Endothelial cell of umbilical vein (primary cell): ENCODE results near the gene ELOVL6. TPM values are rescaled to one million over a fixed set of nuclear protein-coding genes. Genes with fewer than 3 reads are reported as not detected.

ENCODE experiments used
- BruUV-seq: library from RNA; stranded (reverse); fragments of 400-500 nt; replicated peaks from 2 replicates; lab custom pipeline; 2021; lab: Mats Ljungman, UMichigan
- CTCF ChIA-PET: fragments of 300-600, 350-600 bp; sonication (Branson Sonifier 250); formaldehyde crosslinking; loops from one replicate; lab custom pipeline; 2021; ENCODE audit warnings: antibody characterized with exemption, inconsistent platforms; lab: Charles Lee
- POLR2A ChIA-PET: fragments of 300-600, 350-600 bp; sonication (Branson Sonifier 250); formaldehyde crosslinking; loops from one replicate; lab custom pipeline; 2021; ENCODE audit warnings: antibody characterized with exemption, inconsistent platforms; lab: Charles Lee
- DNase-seq: peaks from one replicate; pipeline ENCODE4 v3.0.0-alpha.2; 2011; ENCODE audit warnings: low read depth, low spot score
- FAIRE-seq: peaks from 2 replicates; lab custom pipeline; 2011; peaks lifted over from hg19 to GRCh38; lab: Jason Lieb, UNC
- H2AFZ ChIP-seq: 2 replicates; pipeline ENCODE4 v1.6.0; 2012; ENCODE audit warnings: low read depth, low read length, control low read depth, inconsistent platforms
- H3K27ac ChIP-seq: 2 replicates; pipeline ENCODE4 v1.5.1; 2011; ENCODE audit warnings: low read depth, mild to moderate bottlenecking, control low read depth, low read length, moderate library complexity; ENCODE audit not compliant: insufficient read depth
- H3K27me3 ChIP-seq, 2 experiments: 2 replicates each; pipeline versions ENCODE4 v1.6.0 to v1.6.1; 2011; ENCODE audit warnings: low read length in 2 of 2, mixed read lengths in 1 of 2; ENCODE audit not compliant: control insufficient read depth in 2 of 2, insufficient read depth in 2 of 2
- H3K36me3 ChIP-seq, 2 experiments: 2 replicates in 1 of 2; 3 replicates in 1 of 2; pipeline ENCODE4 v1.5.1; 2011; ENCODE audit warnings: low read length in 2 of 2, mild to moderate bottlenecking in 1 of 2, moderate library complexity in 1 of 2; ENCODE audit not compliant: control insufficient read depth in 2 of 2, insufficient read depth in 2 of 2; ENCODE audit errors: extremely low read depth in 1 of 2
- H3K4me1 ChIP-seq: 3 replicates; pipeline ENCODE4 v1.5.1; 2011; ENCODE audit warnings: mild to moderate bottlenecking, low read length; ENCODE audit not compliant: control insufficient read depth, insufficient read depth; ENCODE audit errors: extremely low read depth
- H3K4me2 ChIP-seq: 2 replicates; pipeline ENCODE4 v1.6.1; 2011; ENCODE audit warnings: low read length, control low read depth, mixed read lengths; ENCODE audit not compliant: insufficient read depth
- H3K4me3 ChIP-seq, 3 experiments: fragments of 200-600 bp in 1 of 3; sonication (generic), shearing (Covaris generic) in 1 of 3; replicated peaks in 1 of 3; 2 replicates each; pipeline ENCODE4 v1.5.1; 2011 to 2016; ENCODE audit warnings: control low read depth in 3 of 3, low read length in 3 of 3, mild to moderate bottlenecking in 2 of 3, inconsistent platforms in 1 of 3, low read depth in 1 of 3, moderate library complexity in 1 of 3; ENCODE audit not compliant: insufficient read depth in 1 of 3
- H3K79me2 ChIP-seq: 2 replicates; pipeline ENCODE4 v1.6.0; 2012; ENCODE audit warnings: low read length, inconsistent platforms; ENCODE audit not compliant: control insufficient read depth, insufficient read depth
- H3K9ac ChIP-seq: replicated peaks from 2 replicates; pipeline ENCODE3; 2011; ENCODE audit warnings: low read length, control low read depth; ENCODE audit not compliant: insufficient read depth; ENCODE audit errors: extremely low read depth
- H3K9me1 ChIP-seq: replicated peaks from 3 replicates; pipeline ENCODE4 v1.6.0; 2011; ENCODE audit warnings: mild to moderate bottlenecking, low read length; ENCODE audit not compliant: control insufficient read depth, insufficient read depth; ENCODE audit errors: extremely low read depth
- H3K9me3 ChIP-seq: replicated peaks from 2 replicates; pipeline ENCODE4 v1.5.1; 2012; ENCODE audit warnings: low read length, inconsistent platforms; ENCODE audit not compliant: control insufficient read depth, insufficient read depth
- H4K20me1 ChIP-seq: replicated peaks from 2 replicates; pipeline ENCODE3; 2011; ENCODE audit warnings: mild to moderate bottlenecking, low read length; ENCODE audit not compliant: control insufficient read depth, insufficient read depth; ENCODE audit errors: extremely low read depth
- EZH2 ChIP-seq: IDR thresholded peaks from 2 replicates; pipeline ENCODE4 v1.6.1; 2012; ENCODE audit warnings: borderline replicate concordance, low read depth, mild to moderate bottlenecking, moderate library complexity, low read length, inconsistent platforms; ENCODE audit not compliant: severe bottlenecking
- FOS ChIP-seq: IDR thresholded peaks from 2 replicates; pipeline ENCODE4 v1.6.1; 2011; ENCODE audit warnings: mild to moderate bottlenecking, low read length, moderate library complexity, borderline replicate concordance; ENCODE audit not compliant: insufficient read depth
- GATA2 ChIP-seq: IDR thresholded peaks from 2 replicates; pipeline ENCODE4 v1.7.0; 2011; ENCODE audit warnings: low read depth, mild to moderate bottlenecking, moderate library complexity, mixed read lengths, low read length; ENCODE audit not compliant: insufficient read length, insufficient read depth
- JUN ChIP-seq: IDR thresholded peaks from 2 replicates; pipeline ENCODE4 v1.6.1; 2011; ENCODE audit warnings: borderline replicate concordance, low read depth; ENCODE audit not compliant: insufficient read length, insufficient read depth
- MYC ChIP-seq: IDR thresholded peaks from one replicate; pipeline ENCODE4 v1.6.1; 2011; ENCODE audit warnings: mild to moderate bottlenecking, low read depth, low read length
- POLR2A ChIP-seq: IDR thresholded peaks from 2 replicates; pipeline ENCODE4 v1.6.1; 2012; ENCODE audit warnings: low read depth, mild to moderate bottlenecking, control low read depth, low read length
- POLR2AphosphoS5 ChIP-seq: IDR thresholded peaks from 2 replicates; pipeline ENCODE4 v1.6.1; 2012; ENCODE audit warnings: low read depth, mild to moderate bottlenecking, control low read depth, low read length, moderate library complexity; ENCODE audit not compliant: insufficient read depth
- dilution Hi-C: fragments of 300-500 bp; cut with MboI; formaldehyde crosslinking; loops from one replicate; pipeline ENCODE4 v1.15.0; 2019; ENCODE audit warnings: low sequenced_read_pairs; ENCODE audit not compliant: extremely low pct_ligation_motif_present
- intact Hi-C: fragments of 100-400 bp; cut with micrococcal nuclease; formaldehyde crosslinking; loops from one replicate; pipeline ENCODE4 v1.10.0; 2022
- polyA plus RNA-seq, 4 experiments: library from polyadenylated mRNA; depleted of rRNA in 3 of 4; stranded (reverse) in 3 of 4; unstranded in 1 of 4; fragments of >200 nt; gene quantifications; 2 replicates each; pipeline versions ENCODE4 v1.2.1 to v1.2.3, GENCODE V29; 2011 to 2012; ENCODE audit warnings: missing spikeins in 1 of 4
- total RNA-seq: library from RNA; stranded (reverse); gene quantifications from 2 replicates; pipeline ENCODE4 v1.2.3, GENCODE V29; 2021
- TF ChIP-seq, protein P1 (sequence below): IDR thresholded peaks from 2 replicates; pipeline ENCODE4 v1.6.1; 2011; ENCODE audit not compliant: insufficient read depth, insufficient read length
- TF ChIP-seq, protein P2 (sequence below), 2 donors: IDR thresholded peaks; 1 replicate in 1 of 2; 2 replicates in 1 of 2; pipeline ENCODE4 v1.5.1; 2011; ENCODE audit warnings: low read length in 2 of 2, mild to moderate bottlenecking in 2 of 2, moderate library complexity in 2 of 2, control low read depth in 1 of 2, inconsistent platforms in 1 of 2, low read depth in 1 of 2; ENCODE audit not compliant: insufficient read depth in 1 of 2; ENCODE audit errors: extremely low read depth in 1 of 2

The ELOVL6 gene
- total and polyA plus RNA-seq, 2 donors (not counting 3 experiments of a cell fraction or from before 2014, with no cell fraction given) = 6.4 to 26.1 TPM

DNA sequence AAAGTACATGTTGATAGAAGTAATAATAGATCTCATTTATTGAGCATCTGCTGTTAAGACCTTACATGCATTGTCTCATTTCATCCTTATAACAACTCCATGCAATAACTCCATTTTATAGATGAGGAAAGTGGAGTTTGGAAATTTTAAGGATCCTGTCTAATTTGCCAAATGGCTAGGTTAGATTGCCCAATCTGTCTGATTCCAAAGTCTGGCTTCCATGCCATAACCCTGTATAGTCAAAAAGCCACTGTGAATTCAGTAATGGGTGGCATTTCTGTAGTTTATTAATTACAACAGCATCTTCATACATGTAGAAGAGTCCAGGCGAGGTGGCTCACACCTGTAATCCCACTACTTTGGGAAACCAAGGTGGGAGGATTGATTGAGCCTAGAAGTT, 8.8 kb upstream of the ELOVL6 start:
- Histone ChIP-seq H3K27me3 (no peaks in the 10 kb centered on the region), H3K36me3 (no peaks in the 10 kb centered on the region), H3K9me1 (no peaks in the 10 kb centered on the region), H3K4me1 (no peaks in the 10 kb centered on the region), H3K4me2 (no peak overlapping the region), H3K9ac (no peak overlapping the region), H4K20me1 (no peaks in the 10 kb centered on the region), H3K9me3 (no peaks in the 10 kb centered on the region), H3K27ac (no peak overlapping the region), H3K4me3 (no peak overlapping the region), H2AFZ (no peak overlapping the region), H3K79me2 (no peaks in the 10 kb centered on the region)
- BruUV-seq = no TSS peak
- CTCF ChIA-PET = interaction anchor here (1.2 kb wide), 1 partner anchor 9 kb away, joined by 4 read pairs; the partner anchor contains the start of gene ELOVL6
- no peak for TF ChIP-seq POLR2AphosphoS5
- TF ChIP-seq, protein P1, sequence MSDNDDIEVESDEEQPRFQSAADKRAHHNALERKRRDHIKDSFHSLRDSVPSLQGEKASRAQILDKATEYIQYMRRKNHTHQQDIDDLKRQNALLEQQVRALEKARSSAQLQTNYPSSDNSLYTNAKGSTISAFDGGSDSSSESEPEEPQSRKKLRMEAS = no peak
- TF ChIP-seq GATA2 = no peak
- dilution Hi-C loops = no loop called here
- FAIRE-seq (no peak), DNase-seq (no peak)
- POLR2A ChIA-PET = interaction anchor here (0.7 kb wide), 1 partner anchor 1486 kb away, joined by 3 read pairs; no protein-coding TSS in a partner anchor
- intact Hi-C loops = no loop called here

DNA sequence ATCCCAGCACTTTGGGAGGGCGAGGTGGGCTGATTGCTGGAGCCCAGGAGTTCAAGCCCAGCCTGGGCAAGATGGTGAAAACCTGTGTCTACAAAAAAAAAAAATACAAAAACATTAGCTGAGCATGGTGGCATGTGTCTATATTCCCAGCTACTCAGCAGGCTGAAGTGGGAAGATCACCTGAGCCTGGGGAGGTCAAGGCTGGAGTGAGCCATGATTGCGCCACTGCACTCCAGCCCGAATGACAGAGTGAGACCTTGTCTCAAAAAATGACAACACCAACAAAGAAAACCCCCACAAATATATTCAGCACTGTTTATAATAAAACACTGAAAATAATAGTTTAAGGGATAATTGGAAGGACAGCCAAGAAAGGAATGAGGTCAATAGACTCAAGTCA, 3.6 kb upstream of the ELOVL6 start:
- no peak overlapping the region for H3K27ac ChIP-seq
- no TSS peak for BruUV-seq
- intact Hi-C loops = no loop called here

More for the DNA sequence above, 3.6 kb upstream of the ELOVL6 start:
- H3K4me1 ChIP-seq = peaks cover 3% of the 10 kb centered on the region
- H3K9ac ChIP-seq = no peak overlapping the region
- H4K20me1 ChIP-seq = no peaks in the 10 kb centered on the region
- no peak for FAIRE-seq
- peaks cover 3% of the 10 kb centered on the region for H3K79me2 ChIP-seq
- H3K4me2 ChIP-seq = no peak overlapping the region
- no peak overlapping the region for H2AFZ ChIP-seq
- CTCF ChIA-PET = interaction anchor here (0.7 to 1.2 kb wide), 2 partner anchors 114 to 193 kb away, joined by 3 read pairs; no protein-coding TSS in a partner anchor
- H3K27me3 ChIP-seq = no peaks in the 10 kb centered on the region
- dilution Hi-C loops = no loop called here
- no peak overlapping the region for H3K4me3 ChIP-seq
- no peaks in the 10 kb centered on the region for H3K9me1 ChIP-seq
- no peaks in the 10 kb centered on the region for H3K36me3 ChIP-seq
- DNase-seq = no peak
- no peaks in the 10 kb centered on the region for H3K9me3 ChIP-seq
- POLR2A ChIA-PET = no interaction called here
- TF ChIP-seq MYC = no peak
- no peak for TF ChIP-seq POLR2A
- no peak for TF ChIP-seq GATA2
- TF ChIP-seq FOS = no peak
- TF ChIP-seq, protein P2, sequence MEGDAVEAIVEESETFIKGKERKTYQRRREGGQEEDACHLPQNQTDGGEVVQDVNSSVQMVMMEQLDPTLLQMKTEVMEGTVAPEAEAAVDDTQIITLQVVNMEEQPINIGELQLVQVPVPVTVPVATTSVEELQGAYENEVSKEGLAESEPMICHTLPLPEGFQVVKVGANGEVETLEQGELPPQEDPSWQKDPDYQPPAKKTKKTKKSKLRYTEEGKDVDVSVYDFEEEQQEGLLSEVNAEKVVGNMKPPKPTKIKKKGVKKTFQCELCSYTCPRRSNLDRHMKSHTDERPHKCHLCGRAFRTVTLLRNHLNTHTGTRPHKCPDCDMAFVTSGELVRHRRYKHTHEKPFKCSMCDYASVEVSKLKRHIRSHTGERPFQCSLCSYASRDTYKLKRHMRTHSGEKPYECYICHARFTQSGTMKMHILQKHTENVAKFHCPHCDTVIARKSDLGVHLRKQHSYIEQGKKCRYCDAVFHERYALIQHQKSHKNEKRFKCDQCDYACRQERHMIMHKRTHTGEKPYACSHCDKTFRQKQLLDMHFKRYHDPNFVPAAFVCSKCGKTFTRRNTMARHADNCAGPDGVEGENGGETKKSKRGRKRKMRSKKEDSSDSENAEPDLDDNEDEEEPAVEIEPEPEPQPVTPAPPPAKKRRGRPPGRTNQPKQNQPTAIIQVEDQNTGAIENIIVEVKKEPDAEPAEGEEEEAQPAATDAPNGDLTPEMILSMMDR (IDR thresholded peaks at IDR 0.05; ENCODE audit: extremely low read depth in 1 of 2, insufficient read depth in 1 of 2, low read depth in 1 of 2, low read length in 2 of 2) = no peak
- no peak for TF ChIP-seq JUN
- TF ChIP-seq, protein P1 = no peak
- no peak for TF ChIP-seq POLR2AphosphoS5
- TF ChIP-seq EZH2 = no peak
